HG03196 (cell line): ENCODE data around the gene ARMC2.

Experiments
- ATAC-seq: cut with Tn5 transposase; IDR thresholded peaks from one replicate; pipeline ENCODE4 v1.9.1; 2021; ENCODE audit not compliant: unreplicated experiment

Gene ARMC2

DNA sequence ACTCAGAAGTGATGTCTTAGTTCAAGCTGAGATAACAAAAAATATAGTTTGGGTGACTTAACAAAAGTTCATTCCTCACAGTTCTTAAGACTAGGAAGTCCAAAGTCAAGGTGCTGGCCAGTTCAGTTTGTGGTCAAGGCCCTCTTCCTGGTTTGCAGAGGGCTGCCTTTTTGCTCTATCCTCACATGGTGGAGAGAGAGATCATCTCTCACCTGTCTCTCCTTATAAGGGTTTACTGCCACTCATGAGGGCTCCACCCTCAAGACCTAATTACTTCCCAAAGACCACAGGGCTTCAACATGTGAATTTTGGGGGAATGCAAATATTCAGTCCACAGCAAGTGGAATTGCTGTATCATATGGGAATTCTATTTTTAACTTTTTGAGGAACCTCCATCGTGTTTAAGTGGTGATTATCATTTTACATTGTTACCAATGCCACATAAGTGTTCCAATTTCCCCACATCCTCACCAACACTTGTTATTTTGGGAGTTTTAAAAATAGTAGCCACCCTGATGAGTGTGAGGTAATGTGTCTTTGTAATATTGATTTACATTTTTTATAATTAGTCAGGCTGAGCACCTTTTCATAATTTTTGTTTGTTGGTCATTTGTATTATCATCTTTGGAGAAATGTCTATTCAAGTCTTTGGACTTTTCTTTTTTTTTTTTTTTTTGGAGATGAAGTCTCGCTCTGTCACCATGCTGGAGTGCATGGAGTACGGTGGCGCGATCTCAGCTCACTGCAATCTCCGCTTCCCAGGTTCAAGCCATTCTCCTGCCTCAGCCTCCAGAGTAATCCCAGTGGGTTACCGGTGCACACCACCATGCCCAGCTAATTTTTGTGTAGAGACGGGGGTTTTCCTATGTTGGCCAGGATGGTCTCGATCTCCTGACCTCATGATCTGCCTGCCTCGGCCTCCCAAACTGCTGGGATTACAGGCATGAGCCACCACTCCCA lies 134.2 kb downstream of the ARMC2 start:
- ATAC-seq: no peak

DNA sequence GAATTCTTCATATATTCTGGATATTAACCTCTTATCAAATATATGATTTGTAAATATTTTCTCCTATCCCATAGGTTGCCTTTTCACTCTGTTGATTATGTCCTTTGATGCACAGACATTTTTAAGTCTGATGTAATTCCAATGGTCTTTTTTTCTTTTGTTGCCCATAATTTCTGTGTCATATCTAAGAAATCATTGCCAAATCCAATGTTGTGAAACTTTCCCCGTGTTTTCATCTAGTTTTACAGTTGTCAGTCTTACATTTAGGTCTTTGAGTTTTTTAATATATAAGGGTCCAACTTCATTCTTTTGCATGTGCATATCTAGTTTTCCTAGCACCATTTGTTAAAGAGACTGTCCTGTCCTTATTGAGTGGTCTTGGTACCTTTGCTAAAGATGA lies 134.9 kb downstream of the ARMC2 start:
- ATAC-seq: no peak

- ATAC-seq: no peak
Observed at GRCh38 chr6:108985301-108985700, 137.1 kb downstream of the ARMC2 start.

DNA sequence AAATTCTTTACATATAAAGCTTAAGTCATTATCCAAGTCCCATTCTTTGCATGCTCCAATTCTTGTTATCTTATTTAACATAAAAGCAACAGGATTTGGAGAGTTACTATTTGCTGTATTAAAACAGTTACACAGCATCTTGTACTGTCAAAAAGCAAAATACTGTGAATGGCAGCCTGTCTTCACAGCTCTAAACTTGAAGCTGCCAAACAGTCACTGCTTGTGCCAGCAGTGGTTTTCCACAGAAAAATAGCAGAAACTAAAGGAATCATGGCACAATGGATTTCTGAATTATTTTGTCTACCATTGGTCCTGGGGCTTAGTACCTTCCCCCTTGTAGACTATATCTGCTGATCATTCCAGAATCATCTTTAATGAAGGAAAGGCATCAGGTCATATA lies 138.9 kb downstream of the ARMC2 start:
- ATAC-seq: no peak

DNA sequence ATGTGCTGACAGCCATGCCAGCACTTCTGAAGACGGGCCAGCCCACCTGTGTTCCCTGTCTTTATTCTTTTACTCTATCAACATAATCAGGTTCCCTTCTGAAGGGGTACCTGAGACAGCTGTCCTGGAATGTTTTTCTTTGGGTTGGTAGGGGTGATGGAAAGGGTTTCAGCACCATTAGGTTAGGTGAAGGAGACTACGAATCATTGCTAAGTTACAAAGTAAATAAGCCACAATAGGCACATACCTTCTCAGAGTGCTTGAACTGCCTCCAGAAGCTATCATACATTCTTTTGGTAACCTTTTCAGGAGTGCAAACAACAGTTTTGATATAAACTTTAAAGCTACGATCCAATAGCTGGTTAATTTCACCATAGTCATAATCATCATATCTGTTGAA lies 140.1 kb downstream of the ARMC2 start:
- ATAC-seq: no peak

GRCh38 chr6:108988765-108989164 lies 140.5 kb downstream of the ARMC2 start:
- ATAC-seq: no peak

- no peak for ATAC-seq
Observed at GRCh38 chr6:108989700-108990099, 141.5 kb downstream of the ARMC2 start.

- ATAC-seq: no peak
Observed at GRCh38 chr6:108993876-108994275, 145.7 kb downstream of the ARMC2 start.

DNA sequence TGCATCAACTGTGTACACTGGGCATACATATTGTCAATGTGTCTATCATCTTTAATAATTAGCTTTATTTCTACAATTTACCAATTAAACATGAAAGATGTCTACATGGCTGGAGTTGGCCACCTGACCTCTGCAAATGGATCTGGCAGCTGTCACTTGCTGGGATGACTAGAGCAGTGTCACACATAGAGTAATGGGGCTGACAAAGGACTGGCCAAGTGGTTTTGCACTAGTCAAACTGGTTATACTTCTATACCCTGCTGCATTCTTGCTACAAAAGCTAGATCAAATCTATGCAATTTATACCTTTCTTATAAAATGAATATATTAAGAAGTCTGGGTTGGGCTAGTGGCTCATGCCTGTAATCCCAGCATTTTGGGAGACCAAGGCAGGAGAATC lies 147.1 kb downstream of the ARMC2 start:
- ATAC-seq: no peak

GRCh38 chr6:108996208-108996607 lies 148.0 kb downstream of the ARMC2 start:
- no peak for ATAC-seq

- no peak for ATAC-seq
Observed at GRCh38 chr6:108998485-108998884, 150.3 kb downstream of the ARMC2 start.

DNA sequence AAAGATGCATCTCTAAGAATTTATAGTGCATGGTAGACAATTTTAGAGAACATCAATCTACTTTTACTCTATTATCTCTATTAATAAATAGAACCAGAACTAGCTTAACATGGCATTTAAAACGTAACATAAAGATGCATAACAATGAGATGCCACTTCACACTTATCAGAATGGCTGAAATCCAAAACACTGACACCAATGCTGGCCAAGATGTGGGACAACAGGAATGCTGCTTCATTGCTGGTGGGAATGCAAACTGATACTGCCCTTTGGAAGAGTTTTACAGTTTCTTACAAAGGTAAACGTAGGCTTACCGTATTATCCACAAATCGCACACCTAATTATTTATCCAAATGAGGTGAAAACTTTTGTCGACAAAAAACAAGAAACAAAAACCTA lies 151.2 kb downstream of the ARMC2 start:
- ATAC-seq: no peak

DNA sequence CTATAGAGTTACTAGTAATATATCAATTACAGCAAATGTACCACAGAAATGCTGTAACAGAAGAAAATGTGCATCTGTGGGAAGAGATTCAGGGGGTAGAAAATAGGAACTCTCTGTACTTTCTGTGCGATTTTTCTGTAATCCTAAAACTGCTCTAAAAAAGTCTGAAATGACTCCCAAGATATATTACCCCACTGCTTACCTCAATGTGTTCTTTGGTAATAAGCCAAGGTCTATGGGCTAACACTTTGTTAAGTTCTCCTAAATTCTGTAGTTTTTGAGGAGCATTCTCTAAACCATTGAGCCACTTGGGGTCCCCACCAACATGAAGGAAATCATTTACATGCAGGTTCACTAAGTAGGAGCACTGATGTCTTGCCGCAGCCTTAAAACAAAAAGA lies 152.1 kb downstream of the ARMC2 start:
- no peak for ATAC-seq

- ATAC-seq: no peak
Observed at GRCh38 chr6:109001291-109001894, 153.2 kb downstream of the ARMC2 start.

DNA sequence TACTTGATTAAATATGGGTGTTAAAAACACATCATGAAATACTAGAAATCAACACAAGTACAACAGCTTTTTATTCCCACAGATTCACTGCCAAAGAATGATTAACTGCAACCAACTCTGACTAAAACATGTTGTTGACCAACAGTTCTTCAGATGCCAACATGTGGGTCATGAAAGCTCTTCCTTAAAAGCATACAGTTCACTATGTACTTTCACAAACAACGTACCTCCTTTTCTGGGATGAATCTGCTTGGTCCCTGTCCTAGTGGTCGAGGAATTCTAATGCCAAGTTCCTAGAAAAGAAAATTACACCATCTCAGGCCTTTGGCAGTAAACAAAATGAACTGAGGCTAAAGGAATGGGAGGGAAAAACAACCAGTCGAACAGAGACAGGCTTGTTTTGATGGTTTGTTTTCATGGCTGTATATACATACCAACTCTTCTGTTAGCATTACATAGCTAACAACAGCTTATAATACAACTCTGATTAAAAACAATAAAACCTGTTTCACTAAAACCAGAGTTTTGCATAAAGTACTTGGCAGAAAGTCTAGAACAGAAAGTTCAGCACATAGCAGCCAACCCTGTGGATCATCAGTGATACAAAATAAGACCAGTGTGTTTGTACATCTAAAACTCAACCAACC lies 154.0 kb downstream of the ARMC2 start:
- no peak for ATAC-seq

- ATAC-seq: no peak
Observed at GRCh38 chr6:109002882-109003281, 154.7 kb downstream of the ARMC2 start.

GRCh38 chr6:109006818-109007217 lies 158.6 kb downstream of the ARMC2 start:
- ATAC-seq: no peak

- ATAC-seq: no peak
Observed at GRCh38 chr6:109007521-109007920, 159.3 kb downstream of the ARMC2 start.

DNA sequence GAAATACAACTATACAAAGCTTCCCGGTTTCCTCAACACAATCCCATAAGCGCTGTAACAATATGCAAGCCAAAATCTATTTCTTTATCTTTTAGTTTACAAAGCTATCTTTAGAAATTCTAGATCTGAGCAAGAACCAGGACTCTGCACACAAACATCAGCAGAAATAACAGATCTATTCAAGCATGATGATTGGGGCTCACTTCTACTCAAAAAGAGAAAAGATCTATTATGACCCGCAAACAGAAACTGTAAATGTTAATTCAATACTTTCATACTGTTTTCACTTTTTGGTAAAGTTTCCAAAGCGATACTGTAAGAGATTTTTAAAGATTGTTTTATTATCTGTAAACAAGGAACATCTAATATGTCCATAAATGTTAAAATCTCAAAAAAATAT lies 159.8 kb downstream of the ARMC2 start:
- ATAC-seq: no peak

DNA sequence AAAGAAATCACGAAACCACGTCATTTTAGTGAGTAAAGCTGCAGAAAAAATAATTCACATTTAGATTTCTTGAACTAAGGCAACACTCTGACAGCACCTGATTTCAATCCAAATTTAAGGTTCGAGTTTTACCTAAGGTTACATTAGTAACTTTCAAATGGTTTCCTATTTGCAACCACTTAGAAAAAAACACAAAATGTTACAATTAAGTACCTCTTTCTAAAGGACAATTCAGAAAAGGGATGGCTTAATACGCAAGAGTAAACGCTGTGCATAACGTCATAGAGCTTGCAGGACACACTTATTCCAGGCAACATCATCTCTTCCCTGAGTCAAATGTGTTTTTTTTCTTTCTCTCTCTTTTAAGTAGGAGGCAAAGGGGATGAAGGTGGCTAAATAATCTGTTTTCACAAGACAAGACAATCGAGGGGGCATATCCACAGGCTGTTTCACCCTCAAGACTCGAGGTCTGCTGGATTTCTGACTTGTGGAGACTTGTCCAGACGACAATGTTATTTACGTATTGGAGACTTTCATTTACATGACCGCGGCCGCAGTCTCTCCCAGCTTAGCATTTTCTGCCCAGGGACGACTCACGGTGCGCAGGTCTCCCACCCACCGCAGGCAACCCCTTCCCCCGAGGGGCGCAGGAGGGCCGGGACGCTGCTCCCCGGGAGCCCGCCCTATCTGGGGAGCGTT lies 160.5 kb downstream of the ARMC2 start:
- peak; percentile 23 for ATAC-seq

DNA sequence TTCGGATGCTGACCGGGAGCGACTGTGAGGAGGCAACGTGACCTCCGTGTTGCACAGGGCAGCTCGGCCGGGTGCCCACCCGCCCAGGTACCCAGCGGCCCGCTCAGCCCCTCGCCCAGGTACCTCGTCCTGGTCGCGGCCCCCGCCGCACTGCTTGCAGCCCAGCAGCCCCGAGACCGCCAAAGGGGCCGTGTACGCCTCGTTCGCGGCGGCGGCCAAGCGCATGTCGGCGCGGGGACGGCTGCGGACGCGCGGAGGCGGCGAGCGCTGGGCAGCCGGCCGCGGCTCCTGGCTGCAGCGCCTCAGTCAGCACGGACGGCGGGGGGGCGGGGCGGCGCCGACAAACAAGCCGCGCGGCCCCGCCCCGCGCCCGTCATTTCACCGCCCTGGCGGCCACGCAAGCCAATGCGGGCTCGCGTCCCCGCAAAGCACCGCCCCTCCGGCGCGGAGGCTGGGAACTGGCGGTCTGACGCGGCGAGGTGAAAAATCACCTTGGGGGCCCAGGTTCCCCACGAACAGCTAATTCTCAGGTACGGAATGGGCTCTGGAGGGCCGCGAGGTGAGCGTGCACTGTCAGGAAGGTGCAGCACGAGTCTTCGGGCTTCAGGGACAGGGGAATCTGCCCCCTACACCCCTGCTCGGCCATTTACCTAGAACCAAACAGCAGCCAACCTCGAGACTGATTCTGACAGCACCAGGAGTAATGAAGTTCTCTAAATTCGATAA lies 161.2 kb downstream of the ARMC2 start:
- ATAC-seq: peak; percentile 90
